HL-60 (cell line): ENCODE measurements around the gene RBM23.

ENCODE experiments used
- DNase-seq, 2 experiments: peaks; one replicate each; pipeline ENCODE4 v3.0.0-alpha.2; 2010 to 2020; ENCODE audit warnings: low read depth in 1 of 2, low spot score in 1 of 2
- H3K27ac ChIP-seq: fragments of 250-450 bp; sonication (Bioruptor Pico); replicated peaks from 2 replicates; pipeline ENCODE4 v1.5.1; 2020; ENCODE audit warnings: mild to moderate bottlenecking, moderate library complexity
- H3K27me3 ChIP-seq: fragments of 250-450 bp; sonication (Bioruptor Pico); 2 replicates; pipeline ENCODE4 v1.5.1; 2021; ENCODE audit warnings: mild to moderate bottlenecking, moderate library complexity; ENCODE audit not compliant: insufficient read depth, poor library complexity, severe bottlenecking
- H3K4me3 ChIP-seq: replicated peaks from 2 replicates; pipeline ENCODE4 v1.5.1; 2011; ENCODE audit warnings: mild to moderate bottlenecking, control low read depth, low read length; ENCODE audit not compliant: insufficient read depth
- GABPA ChIP-seq: IDR thresholded peaks from 2 replicates; pipeline ENCODE4 v1.6.1; 2012; ENCODE audit warnings: low read depth
- POLR2AphosphoS5 ChIP-seq: IDR thresholded peaks from 2 replicates; pipeline ENCODE4 v1.6.1; 2012; ENCODE audit warnings: low read depth
- SPI1 ChIP-seq: IDR thresholded peaks from 2 replicates; pipeline ENCODE4 v1.6.1; 2012; ENCODE audit warnings: low read depth, mild to moderate bottlenecking, borderline replicate concordance
- TF ChIP-seq, protein P1 (sequence below): IDR thresholded peaks from 2 replicates; pipeline ENCODE4 v1.6.1; 2012; ENCODE audit warnings: low read depth; ENCODE audit not compliant: insufficient replicate concordance
- TF ChIP-seq, protein P2 (sequence below): IDR thresholded peaks from one replicate; pipeline ENCODE4 v1.5.1; 2011; ENCODE audit warnings: low read length, control low read depth, inconsistent platforms; ENCODE audit not compliant: insufficient read depth

Gene RBM23

DNA sequence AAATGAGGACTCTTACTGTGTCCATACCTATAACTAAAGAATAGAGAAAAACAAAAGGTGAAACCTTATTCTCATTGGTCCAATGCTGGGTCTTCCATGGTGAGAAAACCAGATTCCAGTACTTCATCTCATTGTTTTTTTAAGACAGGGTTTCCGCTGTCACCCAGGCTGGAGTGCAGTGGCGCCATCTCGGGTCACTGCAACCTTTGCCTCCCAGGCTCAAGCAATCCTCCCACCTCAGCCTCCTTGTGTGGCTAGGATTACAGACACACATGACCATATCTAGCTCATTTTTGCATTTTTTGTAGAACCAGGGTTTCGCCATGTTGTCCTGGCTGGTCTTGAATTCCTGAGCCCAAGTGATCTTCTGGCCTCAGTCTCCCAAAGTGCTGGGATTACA lies 13.3 kb downstream of the RBM23 start:
- H3K4me3 ChIP-seq = no peak overlapping the region
- TF ChIP-seq, protein P1, sequence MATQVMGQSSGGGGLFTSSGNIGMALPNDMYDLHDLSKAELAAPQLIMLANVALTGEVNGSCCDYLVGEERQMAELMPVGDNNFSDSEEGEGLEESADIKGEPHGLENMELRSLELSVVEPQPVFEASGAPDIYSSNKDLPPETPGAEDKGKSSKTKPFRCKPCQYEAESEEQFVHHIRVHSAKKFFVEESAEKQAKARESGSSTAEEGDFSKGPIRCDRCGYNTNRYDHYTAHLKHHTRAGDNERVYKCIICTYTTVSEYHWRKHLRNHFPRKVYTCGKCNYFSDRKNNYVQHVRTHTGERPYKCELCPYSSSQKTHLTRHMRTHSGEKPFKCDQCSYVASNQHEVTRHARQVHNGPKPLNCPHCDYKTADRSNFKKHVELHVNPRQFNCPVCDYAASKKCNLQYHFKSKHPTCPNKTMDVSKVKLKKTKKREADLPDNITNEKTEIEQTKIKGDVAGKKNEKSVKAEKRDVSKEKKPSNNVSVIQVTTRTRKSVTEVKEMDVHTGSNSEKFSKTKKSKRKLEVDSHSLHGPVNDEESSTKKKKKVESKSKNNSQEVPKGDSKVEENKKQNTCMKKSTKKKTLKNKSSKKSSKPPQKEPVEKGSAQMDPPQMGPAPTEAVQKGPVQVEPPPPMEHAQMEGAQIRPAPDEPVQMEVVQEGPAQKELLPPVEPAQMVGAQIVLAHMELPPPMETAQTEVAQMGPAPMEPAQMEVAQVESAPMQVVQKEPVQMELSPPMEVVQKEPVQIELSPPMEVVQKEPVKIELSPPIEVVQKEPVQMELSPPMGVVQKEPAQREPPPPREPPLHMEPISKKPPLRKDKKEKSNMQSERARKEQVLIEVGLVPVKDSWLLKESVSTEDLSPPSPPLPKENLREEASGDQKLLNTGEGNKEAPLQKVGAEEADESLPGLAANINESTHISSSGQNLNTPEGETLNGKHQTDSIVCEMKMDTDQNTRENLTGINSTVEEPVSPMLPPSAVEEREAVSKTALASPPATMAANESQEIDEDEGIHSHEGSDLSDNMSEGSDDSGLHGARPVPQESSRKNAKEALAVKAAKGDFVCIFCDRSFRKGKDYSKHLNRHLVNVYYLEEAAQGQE = no peak
- TF ChIP-seq SPI1 = no peak
- no peak for TF ChIP-seq POLR2AphosphoS5
- TF ChIP-seq GABPA = no peak
- TF ChIP-seq, protein P2, sequence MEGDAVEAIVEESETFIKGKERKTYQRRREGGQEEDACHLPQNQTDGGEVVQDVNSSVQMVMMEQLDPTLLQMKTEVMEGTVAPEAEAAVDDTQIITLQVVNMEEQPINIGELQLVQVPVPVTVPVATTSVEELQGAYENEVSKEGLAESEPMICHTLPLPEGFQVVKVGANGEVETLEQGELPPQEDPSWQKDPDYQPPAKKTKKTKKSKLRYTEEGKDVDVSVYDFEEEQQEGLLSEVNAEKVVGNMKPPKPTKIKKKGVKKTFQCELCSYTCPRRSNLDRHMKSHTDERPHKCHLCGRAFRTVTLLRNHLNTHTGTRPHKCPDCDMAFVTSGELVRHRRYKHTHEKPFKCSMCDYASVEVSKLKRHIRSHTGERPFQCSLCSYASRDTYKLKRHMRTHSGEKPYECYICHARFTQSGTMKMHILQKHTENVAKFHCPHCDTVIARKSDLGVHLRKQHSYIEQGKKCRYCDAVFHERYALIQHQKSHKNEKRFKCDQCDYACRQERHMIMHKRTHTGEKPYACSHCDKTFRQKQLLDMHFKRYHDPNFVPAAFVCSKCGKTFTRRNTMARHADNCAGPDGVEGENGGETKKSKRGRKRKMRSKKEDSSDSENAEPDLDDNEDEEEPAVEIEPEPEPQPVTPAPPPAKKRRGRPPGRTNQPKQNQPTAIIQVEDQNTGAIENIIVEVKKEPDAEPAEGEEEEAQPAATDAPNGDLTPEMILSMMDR = no peak
- H3K27me3 ChIP-seq = no peaks in the 10 kb centered on the region
- H3K27ac ChIP-seq = no peak overlapping the region
- DNase-seq = no peak

DNA sequence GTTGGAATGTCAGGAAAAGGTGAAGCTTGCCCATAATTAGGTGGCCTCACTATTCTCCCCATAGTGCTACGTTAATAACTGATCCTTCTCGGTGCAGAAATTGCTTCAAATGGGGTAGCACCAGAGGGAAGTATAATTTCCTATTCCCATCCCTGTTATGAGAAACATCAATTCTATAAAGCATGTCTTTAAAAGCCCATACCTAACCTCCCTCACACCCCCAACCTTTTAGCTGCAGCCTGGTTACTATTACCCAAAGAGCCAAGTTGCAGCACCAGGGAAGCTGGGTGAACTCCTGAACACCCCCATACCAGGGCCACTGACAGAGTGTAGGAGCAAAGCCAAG lies 15.2 kb downstream of the RBM23 start:
- Histone ChIP-seq H3K4me3 (no peak overlapping the region), H3K27ac (no peak overlapping the region), H3K27me3 (no peaks in the 10 kb centered on the region)
- no peak for DNase-seq
- no peak for TF ChIP-seq GABPA
- no peak for TF ChIP-seq POLR2AphosphoS5
- TF ChIP-seq, protein P1 = no peak
- TF ChIP-seq, protein P2 = no peak
- TF ChIP-seq SPI1 = no peak

DNA sequence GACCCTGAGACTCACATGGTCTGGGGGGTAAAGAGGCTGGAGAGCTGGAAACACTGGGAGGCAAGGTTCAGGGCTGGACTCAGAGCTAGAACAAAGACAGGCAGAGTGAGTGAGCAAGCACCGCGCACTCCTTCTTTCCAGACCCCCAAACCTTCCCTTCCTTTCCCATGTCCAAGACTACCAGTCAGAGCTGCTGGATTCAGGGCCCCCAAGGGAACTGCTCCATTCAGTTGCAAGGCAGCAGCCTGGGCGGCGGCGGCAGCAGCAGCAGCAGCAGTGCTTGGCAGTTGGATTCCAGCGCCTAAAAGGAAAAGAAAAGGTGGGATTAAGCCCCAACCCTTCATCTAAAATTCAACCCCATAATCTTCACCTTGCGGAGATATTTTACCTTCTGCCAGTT lies 17.1 kb downstream of the RBM23 start:
- no peak overlapping the region for H3K4me3 ChIP-seq
- no peaks in the 10 kb centered on the region for H3K27me3 ChIP-seq
- no peak overlapping the region for H3K27ac ChIP-seq
- TF ChIP-seq, protein P1 = no peak
- TF ChIP-seq POLR2AphosphoS5 (no peak), GABPA (no peak), SPI1 (no peak)
- TF ChIP-seq, protein P2 = no peak
- DNase-seq = no peak
